Caco-2 (cell line): ENCODE results near the gene TMCO6. TPM values are rescaled to one million over a fixed set of nuclear protein-coding genes. Genes with fewer than 3 reads are reported as not detected.

Source experiments
- BruUV-seq: library from RNA; stranded (reverse); fragments of 400-500 nt; replicated peaks from 2 replicates; lab custom pipeline; 2021; lab: Mats Ljungman, UMichigan
- CTCF ChIA-PET: fragments of 300-600 bp; sonication (Branson Sonifier 250); formaldehyde crosslinking; loops from one replicate; lab custom pipeline; 2022; ENCODE audit warnings: antibody characterized with exemption; lab: Charles Lee
- POLR2A ChIA-PET: fragments of 300-600 bp; sonication (Branson Sonifier 250); formaldehyde crosslinking; loops from one replicate; lab custom pipeline; 2022; ENCODE audit warnings: antibody characterized with exemption; lab: Charles Lee
- DNase-seq, 2 experiments: peaks; one replicate each; pipeline versions ENCODE4 v3.0.0 to v3.0.0-alpha.2; 2020 to 2022
- H3K27me3 ChIP-seq: replicated peaks from 2 replicates; pipeline ENCODE4 v1.6.0; 2011; ENCODE audit warnings: low read length; ENCODE audit not compliant: control insufficient read depth, insufficient read depth
- H3K36me3 ChIP-seq: 2 replicates; pipeline ENCODE4 v1.5.1; 2011; ENCODE audit warnings: low read length; ENCODE audit not compliant: control insufficient read depth, insufficient read depth
- H3K4me1 ChIP-seq: fragments of 250-450 bp; sonication (Bioruptor Pico); 2 replicates; pipeline ENCODE4 v1.5.1; 2020; ENCODE audit warnings: mild to moderate bottlenecking
- H3K4me3 ChIP-seq: 2 replicates; pipeline ENCODE4 v1.5.1; 2011; ENCODE audit warnings: low read depth, mild to moderate bottlenecking, control low read depth, low read length
- H3K9me3 ChIP-seq: fragments of 250-450 bp; sonication (Bioruptor Pico); 2 replicates; pipeline ENCODE4 v1.5.1; 2020; ENCODE audit warnings: mild to moderate bottlenecking, moderate library complexity
- H3K27ac Mint-ChIP-seq: one replicate; pipeline ENCODE4 v1.8.0; 2022; ENCODE audit warnings: mixed read lengths; ENCODE audit not compliant: unreplicated experiment
- H3K27me3 Mint-ChIP-seq: one replicate; pipeline ENCODE4 v1.8.0; 2022; ENCODE audit warnings: mixed read lengths; ENCODE audit not compliant: insufficient read depth, unreplicated experiment
- H3K36me3 Mint-ChIP-seq: one replicate; pipeline ENCODE4 v1.8.0; 2022; ENCODE audit warnings: mild to moderate bottlenecking, mixed read lengths; ENCODE audit not compliant: insufficient read depth, unreplicated experiment
- H3K4me1 Mint-ChIP-seq: one replicate; pipeline ENCODE4 v1.8.0; 2022; ENCODE audit warnings: low read depth, mixed read lengths; ENCODE audit not compliant: unreplicated experiment
- H3K4me3 Mint-ChIP-seq: one replicate; pipeline ENCODE4 v1.8.0; 2022; ENCODE audit warnings: mild to moderate bottlenecking, moderate library complexity, mixed read lengths; ENCODE audit not compliant: unreplicated experiment
- H3K9me3 Mint-ChIP-seq: one replicate; pipeline ENCODE4 v1.8.0; 2022; ENCODE audit warnings: mixed read lengths; ENCODE audit not compliant: unreplicated experiment
- CTCF ChIP-seq, 2 experiments: fragments of 200-600 bp in 1 of 2; IDR thresholded peaks; 1 replicate in 1 of 2; 2 replicates in 1 of 2; pipeline versions ENCODE4 v1.5.1 to v1.8.0; 2011 to 2022; ENCODE audit warnings: antibody characterized with exemption in 1 of 2, control low read depth in 1 of 2, inconsistent platforms in 1 of 2, low read depth in 1 of 2, low read length in 1 of 2, mild to moderate bottlenecking in 1 of 2, moderate library complexity in 1 of 2; ENCODE audit not compliant: insufficient read depth in 1 of 2, severe bottlenecking in 1 of 2, unreplicated experiment in 1 of 2
- intact Hi-C: fragments of 100-400 bp; cut with micrococcal nuclease; formaldehyde crosslinking; loops from one replicate; pipeline ENCODE4 v1.10.0; 2022; ENCODE audit not compliant: unreplicated experiment
- microRNA-seq: library from miRNA; unstranded; fragments of <30 nt; microRNA quantifications from one replicate; pipeline ENCODE4 v1.2.0, GENCODE V29; 2022
- total RNA-seq: library from RNA; stranded (reverse); gene quantifications from 2 replicates; pipeline ENCODE4 v1.2.3, GENCODE V29; 2022

Gene TMCO6
- total RNA-seq, 1 experiment from 2014 or later: 37.8 TPM

- CTCF ChIA-PET: interaction anchor here (0.8 to 1.7 kb wide), 7 partner anchors 9 to 318 kb away, joined by 3 to 7 read pairs (median 4); partner anchors contain the start of gene ZMAT2
- Histone ChIP-seq H3K4me3 (peak within 1 kb of the TSS; percentile 96), H3K27me3 (no peaks in the 10 kb centered on the region), H3K36me3 (peaks cover 6% of the 10 kb centered on the region), H3K9me3 (no peaks in the 10 kb centered on the region), H3K4me1 (peaks cover 16% of the 10 kb centered on the region; the same call in 1 of the 2 replicates)
- H3K9me3 Mint-ChIP-seq: no peaks in the 10 kb centered on the region
- H3K36me3 Mint-ChIP-seq: peaks cover 51% of the 10 kb centered on the region
- no peaks in the 10 kb centered on the region for H3K27me3 Mint-ChIP-seq
- TF ChIP-seq CTCF (IDR thresholded peaks at IDR 0.05; ENCODE audit: insufficient read depth in 1 of 2, low read depth in 1 of 2, low read length in 1 of 2, severe bottlenecking in 1 of 2, unreplicated experiment in 1 of 2): no peak
- H3K4me1 Mint-ChIP-seq: no peaks in the 10 kb centered on the region
- DNase-seq: peak; percentile 94 to 96
- peak within 1 kb of the TSS; percentile 94 for H3K4me3 Mint-ChIP-seq
- peak within 1 kb of the TSS; percentile 89 for H3K27ac Mint-ChIP-seq
- BruUV-seq: no TSS peak
- POLR2A ChIA-PET: interaction anchor here (0.6 to 2.0 kb wide), 17 partner anchors 9 to 428 kb away, joined by 3 to 23 read pairs (median 5); partner anchors contain the start of genes EIF4EBP3, IK, NDUFA2 and SRA1
- intact Hi-C loops: loop anchor here (1.0 to 2.0 kb wide), 4 partner anchors 9 to 44 kb away; partner anchors contain the start of genes IK, NDUFA2, WDR55 and ZMAT2
Measured at GRCh38 chr5:140690941-140691924, 52.0 kb downstream of the TMCO6 start, which contains the start of the genes HARS1 and HARS2. Gene HARS1 (minus strand): TSS chr5:140691370. CDS start chr5:140691304, 66 bp downstream. Gene HARS2 (plus strand): TSS chr5:140691455. CDS start chr5:140691649, 194 bp downstream.

GRCh38 chr5:140694276-140694675 is 55.0 kb downstream of the TMCO6 start:
- no peak for TF ChIP-seq CTCF (IDR thresholded peaks at IDR 0.05; ENCODE audit: insufficient read depth in 1 of 2, low read depth in 1 of 2, low read length in 1 of 2, severe bottlenecking in 1 of 2, unreplicated experiment in 1 of 2)
- POLR2A ChIA-PET: no interaction called here
- no peak overlapping the region for H3K4me3 Mint-ChIP-seq
- no peaks in the 10 kb centered on the region for H3K9me3 Mint-ChIP-seq
- no TSS peak for BruUV-seq
- CTCF ChIA-PET: no interaction called here
- H3K27me3 Mint-ChIP-seq: no peaks in the 10 kb centered on the region
- H3K36me3 Mint-ChIP-seq: peaks cover 66% of the 10 kb centered on the region
- DNase-seq: no peak
- Histone ChIP-seq H3K27me3 (no peaks in the 10 kb centered on the region), H3K36me3 (peaks cover 8% of the 10 kb centered on the region), H3K4me3 (no peak overlapping the region), H3K9me3 (no peaks in the 10 kb centered on the region), H3K4me1 (peaks cover 16% of the 10 kb centered on the region; the same call in 1 of the 2 replicates)
- H3K4me1 Mint-ChIP-seq: no peaks in the 10 kb centered on the region
- intact Hi-C loops: no loop called here
- no peak overlapping the region for H3K27ac Mint-ChIP-seq

Small RNA genes within 50 kb of the gene (microRNA-seq; reads per million reads assigned to microRNA genes)
- gene MIR3655: not detected

Other genes starting within 250 kb of the TMCO6 start
- gene ANKHD1, start 237.6 kb upstream of the TMCO6 start, total RNA-seq: 130 and 134 TPM in 2 replicates
- 7.6 and 8.0 TPM in 2 replicates for gene EIF4EBP3, start 91.8 kb upstream of the TMCO6 start, total RNA-seq
- 44.0 and 50.3 TPM in 2 replicates for gene SRA1, start 82.0 kb upstream of the TMCO6 start, total RNA-seq
- 23.4 and 25.1 TPM in 2 replicates for gene APBB3, start 74.9 kb upstream of the TMCO6 start, total RNA-seq
- 79.5 and 91.3 TPM in 2 replicates for gene SLC35A4, start 74.6 kb upstream of the TMCO6 start, total RNA-seq
- gene CD14, start 6.3 kb upstream of the TMCO6 start, total RNA-seq: 11.5 and 13.3 TPM in 2 replicates
- gene NDUFA2, start 8.2 kb downstream of the TMCO6 start, total RNA-seq: 88.7 and 99.4 TPM in 2 replicates
- 111 and 112 TPM in 2 replicates for gene IK, start 8.4 kb downstream of the TMCO6 start, total RNA-seq
- 38.8 and 40.2 TPM in 2 replicates for gene WDR55, start 25.5 kb downstream of the TMCO6 start, total RNA-seq
- 1.8 TPM in 2 replicates for gene DND1, start 34.1 kb downstream of the TMCO6 start, total RNA-seq
- 82.4 and 83.5 TPM in 2 replicates for gene HARS1, start 51.9 kb downstream of the TMCO6 start, total RNA-seq
- 36.5 and 38.6 TPM in 2 replicates for gene HARS2, start 52.0 kb downstream of the TMCO6 start, total RNA-seq
- gene ZMAT2, start 61.0 kb downstream of the TMCO6 start, total RNA-seq: 73.1 and 76.6 TPM in 2 replicates
- 0.07 TPM in 1 of 2 replicates, not detected in the other for gene PCDHA1, start 146.7 kb downstream of the TMCO6 start, total RNA-seq
- not detected in 2 replicates for gene PCDHA2, start 155.4 kb downstream of the TMCO6 start, total RNA-seq
- gene PCDHA3, start 161.6 kb downstream of the TMCO6 start, total RNA-seq: not detected in 2 replicates
- 0.07 TPM in 1 of 2 replicates, not detected in the other for gene PCDHA4, start 167.6 kb downstream of the TMCO6 start, total RNA-seq
- not detected in 2 replicates for gene PCDHA5, start 182.2 kb downstream of the TMCO6 start, total RNA-seq
- gene PCDHA6, start 188.5 kb downstream of the TMCO6 start, total RNA-seq: 0.09 TPM in 1 of 2 replicates, not detected in the other
- not detected in 2 replicates for gene PCDHA7, start 194.8 kb downstream of the TMCO6 start, total RNA-seq
- not detected in 2 replicates for gene PCDHA8, start 201.7 kb downstream of the TMCO6 start, total RNA-seq
- gene PCDHA9, start 208.9 kb downstream of the TMCO6 start, total RNA-seq: not detected in 2 replicates
- gene PCDHA10, start 216.4 kb downstream of the TMCO6 start, total RNA-seq: 0.02 and 0.07 TPM in 2 replicates
- not detected in 2 replicates for gene PCDHA11, start 229.5 kb downstream of the TMCO6 start, total RNA-seq
- not detected in 2 replicates for gene PCDHA12, start 235.9 kb downstream of the TMCO6 start, total RNA-seq
- gene PCDHA13, start 242.7 kb downstream of the TMCO6 start, total RNA-seq: not detected in 2 replicates